OCI-LY1 (cell line): ENCODE data around the gene ZNF84.

ENCODE experiments used
- CTCF ChIP-seq: fragments of 200-600 bp; sonication (generic), shearing (Covaris generic); IDR thresholded peaks from 2 replicates; pipeline ENCODE4 v1.5.1; 2017; ENCODE audit warnings: mild to moderate bottlenecking, antibody characterized with exemption, low read length, moderate library complexity, mixed read lengths
- EZH2 ChIP-seq: fragments of 200-600 bp; sonication (generic), shearing (Covaris generic); IDR thresholded peaks from 2 replicates; pipeline ENCODE4 v1.8.0; 2017; ENCODE audit warnings: borderline replicate concordance, mixed run types, mild to moderate bottlenecking, antibody characterized with exemption, low read length, moderate library complexity, mixed read lengths

DNA sequence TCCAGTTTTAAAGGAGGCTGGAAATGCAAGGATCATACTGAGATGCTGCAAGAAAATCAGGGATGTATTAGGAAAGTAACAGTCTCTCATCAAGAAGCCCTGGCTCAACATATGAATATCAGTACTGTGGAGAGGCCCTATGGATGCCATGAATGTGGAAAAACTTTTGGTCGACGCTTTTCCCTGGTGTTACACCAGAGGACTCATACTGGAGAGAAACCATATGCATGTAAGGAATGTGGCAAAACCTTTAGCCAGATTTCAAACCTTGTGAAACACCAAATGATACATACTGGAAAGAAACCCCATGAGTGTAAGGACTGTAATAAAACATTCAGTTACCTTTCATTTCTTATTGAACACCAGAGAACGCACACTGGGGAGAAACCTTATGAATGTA, 68.3 kb downstream of the ZNF84 start:
- TF ChIP-seq CTCF (no peak), EZH2 (no peak)
